MM.1S (cell line): ENCODE data around the gene CTTN.

Source experiments
- DNase-seq: peaks from one replicate; pipeline ENCODE4 v3.0.0-alpha.2; 2015
- H2AFZ ChIP-seq: fragments of 300-600 bp; sonication (generic); 2 replicates; pipeline ENCODE4 v1.6.0; 2016; ENCODE audit warnings: antibody characterized with exemption, low read length
- H3F3A ChIP-seq: fragments of 300-600 bp; sonication (generic); 2 replicates; pipeline ENCODE4 v1.6.1; 2016; ENCODE audit warnings: mild to moderate bottlenecking, antibody characterized with exemption, low read length, moderate library complexity, mixed read lengths; ENCODE audit not compliant: insufficient read depth
- H3K27ac ChIP-seq: fragments of 300-600 bp; sonication (generic); 2 replicates; pipeline ENCODE4 v1.5.1; 2016; ENCODE audit warnings: mild to moderate bottlenecking, low read length
- H3K27me3 ChIP-seq: fragments of 300-600 bp; sonication (generic); replicated peaks from 2 replicates; pipeline ENCODE4 v1.6.0; 2016; ENCODE audit warnings: low read length; ENCODE audit not compliant: insufficient read depth
- H3K36me3 ChIP-seq: fragments of 300-600 bp; sonication (generic); replicated peaks from 2 replicates; pipeline ENCODE4 v1.6.1; 2016; ENCODE audit warnings: mild to moderate bottlenecking, low read length, mixed read lengths; ENCODE audit not compliant: insufficient read depth
- H3K4me1 ChIP-seq: fragments of 300-600 bp; sonication (generic); 2 replicates; pipeline ENCODE4 v1.6.1; 2016; ENCODE audit warnings: low read length, mixed read lengths
- H3K4me2 ChIP-seq: fragments of 300-600 bp; sonication (generic); 2 replicates; pipeline ENCODE4 v1.6.0; 2016; ENCODE audit warnings: low read depth, low read length
- H3K4me3 ChIP-seq: fragments of 300-600 bp; sonication (generic); 2 replicates; pipeline ENCODE4 v1.5.1; 2016; ENCODE audit warnings: low read length, mixed read lengths
- H3K79me2 ChIP-seq: fragments of 300-600 bp; sonication (generic); 2 replicates; pipeline ENCODE4 v1.6.1; 2016; ENCODE audit warnings: mixed run types, low read length, mixed read lengths
- H3K9ac ChIP-seq: fragments of 300-600 bp; sonication (generic); 2 replicates; pipeline ENCODE4 v1.6.1; 2016; ENCODE audit warnings: low read length, mixed read lengths
- H3K9me2 ChIP-seq: fragments of 300-600 bp; sonication (generic); replicated peaks from 2 replicates; pipeline ENCODE4 v1.6.1; 2016; ENCODE audit warnings: mild to moderate bottlenecking, low read length, mixed read lengths; ENCODE audit not compliant: insufficient read depth
- H3K9me3 ChIP-seq: fragments of 300-600 bp; sonication (generic); replicated peaks from 2 replicates; pipeline ENCODE4 v1.6.1; 2016; ENCODE audit warnings: mild to moderate bottlenecking, low read length, mixed read lengths; ENCODE audit not compliant: insufficient read depth
- H4K20me1 ChIP-seq: fragments of 300-600 bp; sonication (generic); 2 replicates; pipeline ENCODE4 v1.6.1; 2016; ENCODE audit warnings: mild to moderate bottlenecking, low read length, moderate library complexity, mixed read lengths; ENCODE audit not compliant: insufficient read depth
- EZH2 ChIP-seq: fragments of 300-600 bp; sonication (generic); optimal IDR thresholded peaks from 2 replicates; pipeline ENCODE3; 2017; ENCODE audit warnings: low read depth, mild to moderate bottlenecking, antibody characterized with exemption, low read length, mixed read lengths
- EZH2phosphoT487 ChIP-seq: fragments of 300-600 bp; sonication (generic); IDR thresholded peaks from 2 replicates; pipeline ENCODE4 v1.6.1; 2018; ENCODE audit warnings: antibody characterized with exemption, low read length
- TF ChIP-seq, protein P1 (sequence below): fragments of 300-600 bp; sonication (generic); IDR thresholded peaks from 2 replicates; pipeline ENCODE4 v1.5.1; 2016; ENCODE audit warnings: antibody characterized with exemption, low read length, mixed read lengths

CTTN gene

DNA sequence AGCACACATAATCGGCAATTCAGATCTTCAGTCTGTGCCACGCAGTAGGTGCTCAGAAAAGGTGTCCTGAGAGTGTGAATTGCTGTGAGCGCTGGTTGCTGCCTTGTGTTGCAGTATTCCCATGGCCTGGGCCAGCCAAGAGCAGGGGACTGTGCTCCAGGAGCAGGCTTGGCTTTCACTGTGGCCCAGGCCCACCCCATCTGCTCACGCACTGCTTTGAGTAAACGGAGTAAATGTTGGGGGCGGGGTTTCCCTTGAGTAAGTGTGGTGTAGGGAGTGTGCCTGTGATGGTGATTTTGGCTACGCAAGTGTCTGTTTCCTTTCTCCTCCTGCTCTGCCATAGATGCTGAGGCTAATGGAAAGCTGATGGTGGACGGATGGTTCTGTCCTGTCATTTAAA is 2.3 kb downstream of the CTTN start:
- H3K4me1 ChIP-seq = peaks cover 8% of the 10 kb centered on the region
- H3K27ac ChIP-seq = no peak overlapping the region
- TF ChIP-seq, protein P1, sequence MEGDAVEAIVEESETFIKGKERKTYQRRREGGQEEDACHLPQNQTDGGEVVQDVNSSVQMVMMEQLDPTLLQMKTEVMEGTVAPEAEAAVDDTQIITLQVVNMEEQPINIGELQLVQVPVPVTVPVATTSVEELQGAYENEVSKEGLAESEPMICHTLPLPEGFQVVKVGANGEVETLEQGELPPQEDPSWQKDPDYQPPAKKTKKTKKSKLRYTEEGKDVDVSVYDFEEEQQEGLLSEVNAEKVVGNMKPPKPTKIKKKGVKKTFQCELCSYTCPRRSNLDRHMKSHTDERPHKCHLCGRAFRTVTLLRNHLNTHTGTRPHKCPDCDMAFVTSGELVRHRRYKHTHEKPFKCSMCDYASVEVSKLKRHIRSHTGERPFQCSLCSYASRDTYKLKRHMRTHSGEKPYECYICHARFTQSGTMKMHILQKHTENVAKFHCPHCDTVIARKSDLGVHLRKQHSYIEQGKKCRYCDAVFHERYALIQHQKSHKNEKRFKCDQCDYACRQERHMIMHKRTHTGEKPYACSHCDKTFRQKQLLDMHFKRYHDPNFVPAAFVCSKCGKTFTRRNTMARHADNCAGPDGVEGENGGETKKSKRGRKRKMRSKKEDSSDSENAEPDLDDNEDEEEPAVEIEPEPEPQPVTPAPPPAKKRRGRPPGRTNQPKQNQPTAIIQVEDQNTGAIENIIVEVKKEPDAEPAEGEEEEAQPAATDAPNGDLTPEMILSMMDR = no peak
- TF ChIP-seq EZH2 = no peak
- no peak for TF ChIP-seq EZH2phosphoT487
- H3K4me2 ChIP-seq = no peak overlapping the region
- H3K9ac ChIP-seq = no peak overlapping the region
- no peaks in the 10 kb centered on the region for H3K9me2 ChIP-seq
- no peaks in the 10 kb centered on the region for H3K79me2 ChIP-seq
- H3K9me3 ChIP-seq = no peaks in the 10 kb centered on the region
- H3F3A ChIP-seq = no peaks in the 10 kb centered on the region
- H3K27me3 ChIP-seq = peaks cover 95% of the 10 kb centered on the region
- no peak overlapping the region for H3K4me3 ChIP-seq
- no peaks in the 10 kb centered on the region for H3K36me3 ChIP-seq
- no peak overlapping the region for H2AFZ ChIP-seq
- H4K20me1 ChIP-seq = no peaks in the 10 kb centered on the region
- no peak for DNase-seq

DNA sequence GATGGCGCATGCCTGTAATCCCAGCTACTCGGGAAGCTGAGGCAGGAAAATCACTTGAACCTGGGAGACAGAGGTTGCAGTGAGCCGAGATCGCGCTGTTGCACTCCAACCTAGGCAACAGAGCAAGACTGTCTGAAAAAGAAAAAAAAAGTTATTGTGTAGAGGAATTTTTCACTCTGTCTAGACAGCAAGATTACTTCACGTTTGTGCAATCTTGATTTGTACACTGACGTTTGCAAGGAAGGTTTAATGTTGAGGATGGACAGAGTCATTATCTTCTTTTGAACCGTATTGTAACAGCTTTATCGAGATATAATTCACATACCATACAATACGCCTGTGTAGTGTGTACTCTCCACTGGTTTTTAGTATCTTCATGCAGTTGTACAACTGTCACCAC is 3.7 kb downstream of the CTTN start:
- Histone ChIP-seq H3K27me3 (peaks cover 96% of the 10 kb centered on the region), H3F3A (no peaks in the 10 kb centered on the region), H3K4me1 (peaks cover 8% of the 10 kb centered on the region), H3K79me2 (no peaks in the 10 kb centered on the region), H3K36me3 (no peaks in the 10 kb centered on the region), H3K9me3 (no peaks in the 10 kb centered on the region), H3K27ac (no peak overlapping the region), H3K4me2 (no peak overlapping the region), H2AFZ (no peak overlapping the region), H4K20me1 (no peaks in the 10 kb centered on the region), H3K4me3 (no peak overlapping the region), H3K9ac (no peak overlapping the region), H3K9me2 (no peaks in the 10 kb centered on the region)
- DNase-seq = no peak
- TF ChIP-seq EZH2phosphoT487 (no peak), EZH2 (no peak)
- TF ChIP-seq, protein P1 = no peak

DNA sequence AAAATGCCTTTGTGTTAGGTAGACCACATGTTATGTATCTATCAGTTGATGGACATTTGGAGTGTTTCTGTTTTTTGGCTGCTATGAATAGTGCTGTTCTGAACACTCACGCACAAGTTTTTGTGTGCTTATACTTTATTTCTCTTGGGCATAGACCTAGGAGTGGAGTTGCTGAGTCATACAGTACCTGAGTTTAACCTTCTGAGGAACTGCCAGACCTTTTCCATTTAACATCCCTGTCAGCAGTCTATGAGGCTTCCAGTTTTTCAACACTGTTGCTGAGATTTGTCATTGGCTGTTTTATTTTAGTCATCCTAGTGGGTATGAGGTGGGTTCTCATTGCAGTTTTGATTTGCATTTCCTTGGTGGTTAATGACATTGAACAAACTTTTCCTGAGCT is 4.4 kb downstream of the CTTN start:
- no peak overlapping the region for H3K9ac ChIP-seq
- H3K9me2 ChIP-seq = no peaks in the 10 kb centered on the region
- no peak overlapping the region for H3K4me2 ChIP-seq
- TF ChIP-seq EZH2phosphoT487 (no peak), EZH2 (no peak)
- TF ChIP-seq, protein P1 = no peak
- H4K20me1 ChIP-seq = no peaks in the 10 kb centered on the region
- H3K4me3 ChIP-seq = no peak overlapping the region
- no peaks in the 10 kb centered on the region for H3F3A ChIP-seq
- H3K4me1 ChIP-seq = peaks cover 4% of the 10 kb centered on the region
- H3K27me3 ChIP-seq = peaks cover 96% of the 10 kb centered on the region
- no peak overlapping the region for H3K27ac ChIP-seq
- H2AFZ ChIP-seq = no peak overlapping the region
- H3K36me3 ChIP-seq = no peaks in the 10 kb centered on the region
- no peaks in the 10 kb centered on the region for H3K9me3 ChIP-seq
- no peak for DNase-seq
- H3K79me2 ChIP-seq = no peaks in the 10 kb centered on the region

DNA sequence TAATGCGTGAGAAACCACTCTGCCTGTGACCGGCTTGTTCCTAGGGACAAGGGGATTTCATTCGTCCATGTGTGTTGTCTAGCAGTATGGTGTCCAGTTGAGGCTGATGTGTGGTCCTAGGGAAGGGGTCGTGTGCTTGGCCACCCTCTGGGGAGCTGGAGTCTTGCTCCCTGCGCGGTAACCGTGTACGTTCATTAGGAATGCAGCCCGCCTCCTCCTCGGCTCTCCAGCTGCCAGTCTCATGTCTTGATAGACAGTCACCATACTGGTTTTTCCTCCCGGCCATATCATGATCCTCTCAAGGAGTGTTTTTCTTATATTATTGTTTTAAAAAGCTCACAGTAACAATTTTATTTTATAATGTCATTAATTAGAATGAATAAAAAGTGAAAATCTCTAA is 5.9 kb downstream of the CTTN start:
- no peak overlapping the region for H3K9ac ChIP-seq
- H3K79me2 ChIP-seq = no peaks in the 10 kb centered on the region
- H3K4me1 ChIP-seq = no peaks in the 10 kb centered on the region
- no peaks in the 10 kb centered on the region for H3F3A ChIP-seq
- DNase-seq = no peak
- H3K9me3 ChIP-seq = no peaks in the 10 kb centered on the region
- no peaks in the 10 kb centered on the region for H3K36me3 ChIP-seq
- peaks cover 98% of the 10 kb centered on the region for H3K27me3 ChIP-seq
- no peak overlapping the region for H3K4me2 ChIP-seq
- no peaks in the 10 kb centered on the region for H4K20me1 ChIP-seq
- H3K27ac ChIP-seq = no peak overlapping the region
- H3K9me2 ChIP-seq = no peaks in the 10 kb centered on the region
- H3K4me3 ChIP-seq = no peak overlapping the region
- TF ChIP-seq EZH2phosphoT487 = no peak
- no peak for TF ChIP-seq EZH2
- TF ChIP-seq, protein P1 = no peak
- no peak overlapping the region for H2AFZ ChIP-seq
